Uterus (tissue), 2 donors: ENCODE data around the gene C1orf87.

Experiments
- POLR2A ChIP-seq, 2 donors: fragments of 450-650 bp; IDR thresholded peaks; one replicate each; pipeline ENCODE4 v1.6.1; 2016; ENCODE audit warnings: antibody characterized with exemption in 2 of 2, mild to moderate bottlenecking in 1 of 2, moderate library complexity in 1 of 2
- TF ChIP-seq, protein P1 (sequence below), 4 experiments: fragments of 200-600 bp in 2 of 4; fragments of 450-650 bp in 2 of 4; sonication (generic) in 2 of 4; IDR thresholded peaks; one replicate each; pipeline ENCODE4 v1.5.1; 2016 to 2019; ENCODE audit warnings: antibody characterized with exemption in 4 of 4, mild to moderate bottlenecking in 2 of 4, moderate library complexity in 1 of 4

DNA sequence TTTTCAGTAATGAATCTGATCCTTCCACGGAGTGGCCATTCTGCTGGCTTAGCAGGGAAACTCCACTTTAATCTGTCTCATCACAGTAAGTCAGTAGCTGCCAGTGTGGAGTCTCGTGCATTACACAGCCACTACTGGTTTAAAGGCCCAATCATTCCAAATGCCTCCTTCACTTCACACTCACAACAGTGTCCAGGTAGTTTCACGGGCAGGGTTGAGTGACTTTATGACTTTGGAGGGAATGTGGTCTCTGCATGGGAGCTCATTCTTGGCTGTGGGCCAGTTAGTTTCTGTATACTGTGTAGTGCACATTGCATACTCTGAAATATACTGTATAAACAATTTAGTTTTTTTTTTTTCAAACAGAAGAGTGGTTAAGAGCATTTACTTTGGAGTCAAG lies 34.6 kb upstream of the C1orf87 start:
- TF ChIP-seq, protein P1, sequence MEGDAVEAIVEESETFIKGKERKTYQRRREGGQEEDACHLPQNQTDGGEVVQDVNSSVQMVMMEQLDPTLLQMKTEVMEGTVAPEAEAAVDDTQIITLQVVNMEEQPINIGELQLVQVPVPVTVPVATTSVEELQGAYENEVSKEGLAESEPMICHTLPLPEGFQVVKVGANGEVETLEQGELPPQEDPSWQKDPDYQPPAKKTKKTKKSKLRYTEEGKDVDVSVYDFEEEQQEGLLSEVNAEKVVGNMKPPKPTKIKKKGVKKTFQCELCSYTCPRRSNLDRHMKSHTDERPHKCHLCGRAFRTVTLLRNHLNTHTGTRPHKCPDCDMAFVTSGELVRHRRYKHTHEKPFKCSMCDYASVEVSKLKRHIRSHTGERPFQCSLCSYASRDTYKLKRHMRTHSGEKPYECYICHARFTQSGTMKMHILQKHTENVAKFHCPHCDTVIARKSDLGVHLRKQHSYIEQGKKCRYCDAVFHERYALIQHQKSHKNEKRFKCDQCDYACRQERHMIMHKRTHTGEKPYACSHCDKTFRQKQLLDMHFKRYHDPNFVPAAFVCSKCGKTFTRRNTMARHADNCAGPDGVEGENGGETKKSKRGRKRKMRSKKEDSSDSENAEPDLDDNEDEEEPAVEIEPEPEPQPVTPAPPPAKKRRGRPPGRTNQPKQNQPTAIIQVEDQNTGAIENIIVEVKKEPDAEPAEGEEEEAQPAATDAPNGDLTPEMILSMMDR (IDR thresholded peaks at IDR 0.05) = no peak
- no peak for TF ChIP-seq POLR2A (IDR thresholded peaks at IDR 0.05)
